HG02763 (cell line): ENCODE measurements around the gene ALPG.
"Not testable (repeated sequence)": the region's sequence is repeated elsewhere in the genome, so short reads cannot be mapped to it uniquely, and the experiment has no call there.

Source experiments
- ATAC-seq: cut with Tn5 transposase; IDR thresholded peaks from one replicate; pipeline ENCODE4 v1.9.1; 2021; ENCODE audit warnings: mild to moderate bottlenecking, moderate library complexity; ENCODE audit not compliant: unreplicated experiment

ALPG gene

DNA sequence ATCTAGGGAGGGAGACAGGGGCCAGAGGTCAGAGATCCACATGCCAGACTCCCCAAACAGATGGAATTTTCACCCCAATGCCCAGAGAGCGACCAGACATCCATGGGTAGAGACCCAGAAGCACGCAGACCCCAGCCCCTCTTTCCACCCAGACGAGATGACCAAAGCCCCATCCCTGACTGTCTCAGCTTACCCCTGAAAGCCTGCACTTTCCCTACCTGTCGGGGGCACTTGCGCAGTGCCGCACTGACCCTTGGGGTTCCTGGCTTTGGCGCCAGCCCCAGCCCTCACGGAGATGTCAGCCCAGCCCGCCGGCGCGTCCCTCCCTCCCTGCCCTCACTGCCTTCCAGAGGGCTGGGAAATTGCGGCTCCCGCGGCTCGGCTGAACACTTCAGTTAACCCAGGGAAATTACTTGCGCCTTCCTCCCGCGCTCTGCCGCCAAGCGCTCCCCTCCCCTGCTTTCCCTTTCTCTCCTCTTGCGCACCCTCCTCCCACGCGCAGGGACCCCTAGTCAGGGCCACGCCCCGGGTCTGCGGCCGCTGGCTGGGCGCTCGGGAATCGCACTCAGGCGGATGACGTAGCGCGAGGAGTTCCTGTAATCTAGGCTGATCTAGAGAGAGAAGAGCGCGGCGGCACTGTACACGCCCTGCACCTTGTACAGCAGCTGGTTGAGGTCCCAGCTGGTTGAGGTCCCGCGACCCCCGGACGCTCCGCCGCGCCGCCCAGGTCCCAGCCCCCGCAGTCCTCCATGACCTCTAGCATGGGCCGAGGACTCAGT, 12.0 kb downstream of the ALPG start:
- no peak for ATAC-seq

DNA sequence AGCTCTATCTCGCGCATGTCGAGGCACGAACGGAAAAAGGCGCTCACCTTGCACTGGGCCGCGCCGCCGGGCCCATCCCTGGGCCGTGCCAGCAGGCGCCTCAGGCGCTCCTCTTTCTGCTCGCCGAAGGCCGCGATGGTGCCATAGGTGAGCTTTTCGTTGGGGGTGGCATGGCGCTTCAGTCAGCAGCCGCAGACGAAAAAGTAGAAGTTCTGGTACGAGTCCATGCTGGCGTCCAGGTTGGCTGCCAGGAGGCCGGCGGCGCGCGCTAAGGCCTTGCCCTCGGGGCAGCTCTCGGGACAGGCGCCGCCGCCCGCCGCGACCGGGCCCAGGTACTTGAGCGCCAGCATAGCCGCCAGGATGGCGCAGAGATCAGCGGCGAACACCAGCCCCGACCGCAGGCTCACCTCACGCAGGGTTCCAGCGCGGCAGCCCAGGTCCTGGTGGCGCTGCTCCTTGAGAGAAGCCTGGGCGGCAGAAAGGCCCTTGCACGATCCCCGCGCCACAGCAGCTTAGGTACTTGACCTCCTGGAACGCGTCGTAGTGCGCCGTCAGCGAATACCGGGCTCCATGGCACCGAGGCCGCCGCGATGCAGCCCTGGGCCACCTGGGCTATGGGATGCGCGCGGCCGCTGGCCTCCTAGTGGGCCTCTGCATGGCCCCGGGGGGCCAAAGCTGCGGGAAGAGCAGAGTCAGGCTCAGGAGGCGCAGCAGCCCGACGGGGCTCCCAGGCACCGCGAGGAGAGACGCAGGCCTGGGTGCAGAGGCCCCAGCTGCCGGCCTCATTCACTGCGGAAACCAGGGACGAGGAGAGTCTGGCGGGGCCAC, 12.8 kb downstream of the ALPG start:
- ATAC-seq, result no peak

GRCh38 chr2:232420073-232420454, 13.4 kb downstream of the ALPG start:
- no peak for ATAC-seq

GRCh38 chr2:232420463-232421188, 14.0 kb downstream of the ALPG start:
- ATAC-seq, result no peak

DNA sequence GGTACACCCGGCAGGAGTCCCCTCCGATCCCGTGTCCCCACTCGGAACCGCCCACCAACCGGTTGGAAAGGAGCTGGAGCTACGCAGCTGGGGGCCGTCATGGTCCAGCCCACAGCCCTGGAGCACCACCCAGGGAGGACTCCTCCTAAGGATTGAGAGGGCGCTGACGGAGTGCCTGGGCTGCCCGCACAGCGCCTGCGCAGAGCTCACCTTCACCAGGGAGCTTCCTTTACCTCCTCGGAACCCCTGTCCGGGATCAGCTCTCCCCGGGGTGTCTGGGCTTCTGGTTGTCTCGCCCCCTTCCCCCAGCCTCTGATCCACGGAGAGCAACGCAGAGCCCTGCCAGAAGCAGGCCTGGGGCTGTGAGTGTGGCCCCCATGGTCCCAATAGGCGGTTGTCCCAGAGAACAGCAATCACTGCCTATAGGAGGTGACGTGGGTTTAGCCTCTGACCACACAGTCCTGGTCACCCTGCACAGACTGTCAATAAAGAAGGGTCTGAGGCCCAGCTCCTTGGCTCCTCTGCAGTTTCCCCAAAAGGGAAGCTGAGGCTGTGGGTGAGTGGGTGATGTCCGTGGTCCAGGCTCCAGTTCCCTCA, 14.6 kb downstream of the ALPG start:
- no peak for ATAC-seq

DNA sequence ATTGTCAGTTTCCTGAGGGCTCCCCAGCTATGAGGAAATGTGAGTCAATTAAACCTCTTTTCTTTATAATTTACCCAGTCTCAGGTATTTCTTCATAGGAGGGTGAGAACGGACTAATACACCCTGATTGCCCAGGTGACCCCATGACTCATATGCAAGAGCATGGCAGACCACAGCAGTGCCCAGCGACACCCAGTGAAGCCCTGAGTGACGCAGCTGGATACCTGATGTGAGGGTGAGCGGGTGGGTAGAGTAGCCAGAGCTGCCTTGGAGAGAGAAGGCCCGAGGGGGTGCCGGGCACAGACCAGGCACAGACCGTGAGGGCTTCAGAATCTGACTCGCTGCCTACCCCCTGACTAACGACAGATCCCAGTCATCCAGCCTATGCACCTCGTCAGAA, 15.4 kb downstream of the ALPG start:
- no peak for ATAC-seq

DNA sequence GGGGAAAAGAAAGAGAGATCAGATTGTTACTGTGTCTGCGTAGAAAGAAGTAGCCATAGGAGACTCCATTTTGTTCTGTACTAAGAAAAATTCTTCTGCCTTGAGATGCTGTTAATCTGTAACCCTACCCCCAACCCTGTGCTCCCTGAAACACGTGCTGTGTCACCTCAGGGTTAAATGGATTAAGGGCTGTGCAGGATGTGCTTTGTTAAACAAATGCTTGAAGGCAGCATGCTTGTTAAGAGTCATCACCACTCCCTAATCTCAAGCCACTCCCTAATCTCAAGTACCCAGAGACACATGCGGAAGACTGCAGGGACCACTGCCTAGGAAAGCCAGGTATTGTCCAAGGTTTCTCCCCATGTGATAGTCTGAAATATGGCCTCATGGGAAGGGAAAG, 16.4 kb downstream of the ALPG start:
- ATAC-seq, result not testable (repeated sequence)

- not testable (repeated sequence) for ATAC-seq
Observed at GRCh38 chr2:232423407-232423806, 16.8 kb downstream of the ALPG start.

- no peak for ATAC-seq
Observed at GRCh38 chr2:232431705-232432590, 25.3 kb downstream of the ALPG start.

DNA sequence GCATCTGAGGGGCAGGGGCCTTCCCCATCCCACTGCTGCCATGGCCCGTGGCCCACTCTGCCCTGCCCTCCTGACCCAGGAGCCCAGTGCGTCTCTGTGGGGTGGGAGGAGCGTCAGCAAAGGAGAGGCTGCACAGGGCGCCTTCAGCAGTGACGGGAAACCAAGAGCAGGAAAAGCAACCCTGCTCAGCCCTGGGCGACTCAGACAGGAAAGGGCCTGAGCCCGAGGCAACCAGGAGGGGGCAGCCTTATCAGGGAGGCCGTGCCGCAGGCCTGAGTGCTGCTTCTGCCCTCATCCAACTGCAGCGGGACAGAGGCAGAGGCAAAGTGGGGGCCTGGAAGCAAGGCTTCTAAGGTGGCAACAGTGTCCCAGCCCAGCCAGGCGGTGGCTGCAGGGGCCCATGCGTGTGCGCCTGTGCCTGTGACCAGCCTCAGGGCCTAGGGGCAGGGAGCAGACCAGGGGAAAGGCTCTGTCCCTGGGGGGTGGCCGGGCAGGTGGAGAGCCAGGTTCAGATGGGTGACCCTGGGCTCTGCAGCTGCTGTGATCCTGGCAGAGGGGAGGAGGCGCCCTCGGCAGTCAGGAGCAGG, 26.0 kb downstream of the ALPG start:
- ATAC-seq, result no peak

- ATAC-seq, result not testable (repeated sequence)
Observed at GRCh38 chr2:232433622-232434021, 27.0 kb downstream of the ALPG start.

- ATAC-seq, result no peak
Observed at GRCh38 chr2:232434091-232434490, 27.4 kb downstream of the ALPG start.

DNA sequence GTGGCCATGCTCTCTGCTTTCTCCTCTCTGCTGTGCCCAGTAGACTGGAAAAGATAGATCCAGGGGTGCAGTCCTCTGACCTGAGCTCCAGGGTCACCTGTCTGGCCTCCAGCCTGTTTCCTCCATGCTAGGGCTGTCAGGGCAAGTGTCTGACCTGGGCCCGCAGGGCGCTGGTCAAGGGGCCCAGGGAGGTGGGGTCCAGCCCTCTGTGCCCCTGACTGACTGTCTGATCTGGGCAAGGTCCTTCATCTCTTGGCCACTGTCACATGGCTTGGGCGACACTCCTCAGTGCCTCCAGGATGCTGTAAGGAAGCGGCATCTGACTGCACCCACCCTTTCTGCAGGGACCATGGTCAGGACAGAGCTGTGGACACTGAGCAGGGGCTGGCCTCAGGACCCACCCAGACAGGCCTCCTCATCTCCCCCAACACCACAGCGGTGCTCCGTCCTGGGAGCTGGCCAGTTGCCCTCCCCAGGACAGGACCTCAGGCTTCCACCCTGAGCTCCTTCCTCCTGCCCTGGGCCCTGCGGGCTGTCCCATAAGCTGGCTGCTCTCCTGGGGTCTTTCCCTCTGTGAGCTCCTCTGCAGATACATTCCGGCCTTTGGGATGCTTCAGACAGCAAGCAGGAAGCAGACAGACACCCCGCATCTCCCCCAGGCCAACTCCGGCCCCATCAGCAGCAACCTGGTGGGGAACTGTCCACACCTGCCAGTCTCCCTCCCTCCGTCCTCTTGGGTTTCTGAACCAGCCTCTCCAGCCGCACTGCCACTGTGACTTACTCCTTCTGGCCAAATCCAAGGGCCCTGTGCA, 28.1 kb downstream of the ALPG start:
- no peak for ATAC-seq

DNA sequence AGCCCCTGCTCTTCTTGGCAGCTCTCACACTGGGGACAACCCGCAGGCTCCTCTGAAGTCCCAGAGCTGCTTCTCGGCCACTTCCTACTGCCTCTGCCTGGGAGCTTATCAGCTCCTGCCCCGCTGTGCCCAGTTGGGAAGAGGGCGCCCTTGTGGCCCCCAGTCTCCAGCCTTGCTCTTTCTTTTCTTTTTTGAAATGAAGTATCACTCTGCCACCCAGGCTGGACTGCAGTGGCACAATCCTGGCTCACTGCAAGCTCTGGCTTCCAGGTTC, 28.7 kb downstream of the ALPG start:
- ATAC-seq, result no peak

GRCh38 chr2:232435805-232436204, 29.2 kb downstream of the ALPG start:
- no peak for ATAC-seq

DNA sequence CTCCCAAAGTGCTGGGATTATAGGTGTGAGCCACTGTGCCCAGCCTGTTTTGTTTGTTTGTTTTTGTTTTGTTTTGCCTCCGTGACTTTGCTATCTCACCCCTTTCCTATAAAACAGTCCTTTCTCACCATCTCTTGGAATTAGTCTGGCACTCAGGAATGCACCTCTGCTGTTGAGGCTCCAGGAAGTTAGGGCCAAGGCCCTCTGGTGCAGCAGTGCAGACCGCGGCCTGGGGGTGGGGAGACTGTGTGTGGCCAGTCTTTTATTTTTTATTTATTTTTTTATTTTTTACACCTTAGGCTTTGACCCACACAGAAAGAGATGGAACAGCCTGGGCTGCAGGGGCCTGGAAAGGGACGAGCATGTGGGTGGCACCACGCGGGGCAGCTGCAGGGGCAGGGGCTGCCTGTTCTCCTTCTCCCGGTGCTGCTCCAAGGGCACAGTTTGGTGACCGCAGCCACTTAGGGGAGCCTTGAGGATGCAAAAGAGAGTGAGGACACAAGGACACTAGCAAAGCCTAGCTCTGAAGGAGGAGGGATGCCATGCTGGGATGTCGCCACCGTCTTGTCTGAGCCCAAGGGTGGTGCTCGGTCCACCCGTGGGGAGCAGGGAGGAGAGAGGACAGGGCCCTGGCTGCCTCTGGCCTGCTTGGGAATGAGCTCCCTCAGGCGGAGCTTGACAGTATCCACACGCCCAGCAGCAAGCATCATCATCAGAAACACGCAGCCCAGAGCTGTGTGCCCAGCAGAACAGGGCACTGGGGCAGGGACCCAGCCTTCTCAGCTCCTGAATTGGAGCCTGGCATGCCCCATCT, 29.9 kb downstream of the ALPG start:
- no peak for ATAC-seq

GRCh38 chr2:232437195-232437571, 30.5 kb downstream of the ALPG start:
- no peak for ATAC-seq

GRCh38 chr2:232438091-232438490, 31.4 kb downstream of the ALPG start:
- no peak for ATAC-seq
